ENCODE data around the gene FBXO22.

FBXO22 gene

GRCh38 chr15:75869446-75869845, 34.2 kb upstream of the FBXO22 start:
- TF ChIP-seq USF1 (IDR thresholded peaks at IDR 0.05) = no peak
- TF ChIP-seq EGR1 (IDR thresholded peaks at IDR 0.05) = no peak

- no peak for TF ChIP-seq CREB1 (IDR thresholded peaks at IDR 0.05; ENCODE audit: low read depth)
- no peak for TF ChIP-seq MAX (IDR thresholded peaks at IDR 0.05)
- no peak for TF ChIP-seq TEAD4 (IDR thresholded peaks at IDR 0.05)
- no peak for TF ChIP-seq USF1 (IDR thresholded peaks at IDR 0.05)
- no peak for TF ChIP-seq TAF1 (IDR thresholded peaks at IDR 0.05; ENCODE audit: low read depth)
- no peak for TF ChIP-seq CEBPB (IDR thresholded peaks at IDR 0.05)
- no peak for TF ChIP-seq FOXM1 (IDR thresholded peaks at IDR 0.05; ENCODE audit: borderline replicate concordance, low read depth)
- TF ChIP-seq EGR1 (IDR thresholded peaks at IDR 0.05) = no peak
- TF ChIP-seq NFIC (IDR thresholded peaks at IDR 0.05) = no peak
- TF ChIP-seq REST (IDR thresholded peaks at IDR 0.05; ENCODE audit: low read depth) = no peak
These were observed 31.2 kb upstream of the FBXO22 start for GRCh38 chr15:75872403-75872990.

GRCh38 chr15:75884041-75884440, 19.6 kb upstream of the FBXO22 start:
- TF ChIP-seq CREB1 (IDR thresholded peaks at IDR 0.05; ENCODE audit: low read depth) (no peak), CEBPB (IDR thresholded peaks at IDR 0.05) (no peak), NFIC (IDR thresholded peaks at IDR 0.05) (no peak), EGR1 (IDR thresholded peaks at IDR 0.05) (no peak), ZBTB7A (IDR thresholded peaks at IDR 0.05; ENCODE audit: low read depth) (no peak)

GRCh38 chr15:75887178-75887577, 16.5 kb upstream of the FBXO22 start:
- no peak for TF ChIP-seq USF1 (IDR thresholded peaks at IDR 0.05)
- no peak for TF ChIP-seq CEBPB (IDR thresholded peaks at IDR 0.05)
- no peak for TF ChIP-seq MAX (IDR thresholded peaks at IDR 0.05)
- no peak for TF ChIP-seq NFIC (IDR thresholded peaks at IDR 0.05)
- no peak for TF ChIP-seq RAD21 (IDR thresholded peaks at IDR 0.05; ENCODE audit: low read depth)
- TF ChIP-seq ZBTB7A (IDR thresholded peaks at IDR 0.05; ENCODE audit: low read depth) = no peak
- no peak for TF ChIP-seq TCF12 (IDR thresholded peaks at IDR 0.05; ENCODE audit: low read depth)

- TF ChIP-seq RAD21 (IDR thresholded peaks at IDR 0.05; ENCODE audit: low read depth) (no peak), YY1 (IDR thresholded peaks at IDR 0.05; ENCODE audit: low read depth) (no peak), TAF1 (IDR thresholded peaks at IDR 0.05; ENCODE audit: low read depth) (no peak), MAX (IDR thresholded peaks at IDR 0.05) (no peak), EP300 (IDR thresholded peaks at IDR 0.05; ENCODE audit: borderline replicate concordance) (no peak), NFIC (IDR thresholded peaks at IDR 0.05) (no peak), ZBTB7A (IDR thresholded peaks at IDR 0.05; ENCODE audit: low read depth) (no peak), EGR1 (IDR thresholded peaks at IDR 0.05) (no peak), FOXM1 (IDR thresholded peaks at IDR 0.05; ENCODE audit: borderline replicate concordance, low read depth) (no peak), TCF12 (IDR thresholded peaks at IDR 0.05; ENCODE audit: low read depth) (no peak), REST (IDR thresholded peaks at IDR 0.05; ENCODE audit: low read depth) (no peak)
These were observed 11.8 kb upstream of the FBXO22 start for GRCh38 chr15:75891895-75892294.

GRCh38 chr15:75895731-75896130, 7.9 kb upstream of the FBXO22 start:
- no peak for TF ChIP-seq MAX (IDR thresholded peaks at IDR 0.05)
- TF ChIP-seq USF1 (IDR thresholded peaks at IDR 0.05) = no peak
- TF ChIP-seq ZBTB7A (IDR thresholded peaks at IDR 0.05; ENCODE audit: low read depth) = no peak
- no peak for TF ChIP-seq CEBPB (IDR thresholded peaks at IDR 0.05)
- TF ChIP-seq TCF12 (IDR thresholded peaks at IDR 0.05; ENCODE audit: low read depth) = no peak
- no peak for TF ChIP-seq RAD21 (IDR thresholded peaks at IDR 0.05; ENCODE audit: low read depth)
- no peak for TF ChIP-seq YY1 (IDR thresholded peaks at IDR 0.05; ENCODE audit: low read depth)
- no peak for TF ChIP-seq REST (IDR thresholded peaks at IDR 0.05; ENCODE audit: low read depth)
- no peak for TF ChIP-seq EGR1 (IDR thresholded peaks at IDR 0.05)
- TF ChIP-seq NFIC (IDR thresholded peaks at IDR 0.05) = no peak
- TF ChIP-seq CREB1 (IDR thresholded peaks at IDR 0.05; ENCODE audit: low read depth) = no peak
- TF ChIP-seq TEAD4 (IDR thresholded peaks at IDR 0.05) = no peak
- no peak for TF ChIP-seq TAF1 (IDR thresholded peaks at IDR 0.05; ENCODE audit: low read depth)
- TF ChIP-seq EP300 (IDR thresholded peaks at IDR 0.05; ENCODE audit: borderline replicate concordance) = no peak
- no peak for TF ChIP-seq FOXM1 (IDR thresholded peaks at IDR 0.05; ENCODE audit: borderline replicate concordance, low read depth)
